Stimulated activated CD4-positive, alpha-beta T cell treated with anti-CD3 and anti-CD28 coated beads, Interleukin-1b, Interleukin-23, amount 100 ng/mL, for 48 hours (primary cell): Measurements from ENCODE around the gene SART1.

Experiments
- DNase-seq: peaks from one replicate; pipeline ENCODE4 v3.0.0-alpha.2; 2020

The SART1 gene, protein sequence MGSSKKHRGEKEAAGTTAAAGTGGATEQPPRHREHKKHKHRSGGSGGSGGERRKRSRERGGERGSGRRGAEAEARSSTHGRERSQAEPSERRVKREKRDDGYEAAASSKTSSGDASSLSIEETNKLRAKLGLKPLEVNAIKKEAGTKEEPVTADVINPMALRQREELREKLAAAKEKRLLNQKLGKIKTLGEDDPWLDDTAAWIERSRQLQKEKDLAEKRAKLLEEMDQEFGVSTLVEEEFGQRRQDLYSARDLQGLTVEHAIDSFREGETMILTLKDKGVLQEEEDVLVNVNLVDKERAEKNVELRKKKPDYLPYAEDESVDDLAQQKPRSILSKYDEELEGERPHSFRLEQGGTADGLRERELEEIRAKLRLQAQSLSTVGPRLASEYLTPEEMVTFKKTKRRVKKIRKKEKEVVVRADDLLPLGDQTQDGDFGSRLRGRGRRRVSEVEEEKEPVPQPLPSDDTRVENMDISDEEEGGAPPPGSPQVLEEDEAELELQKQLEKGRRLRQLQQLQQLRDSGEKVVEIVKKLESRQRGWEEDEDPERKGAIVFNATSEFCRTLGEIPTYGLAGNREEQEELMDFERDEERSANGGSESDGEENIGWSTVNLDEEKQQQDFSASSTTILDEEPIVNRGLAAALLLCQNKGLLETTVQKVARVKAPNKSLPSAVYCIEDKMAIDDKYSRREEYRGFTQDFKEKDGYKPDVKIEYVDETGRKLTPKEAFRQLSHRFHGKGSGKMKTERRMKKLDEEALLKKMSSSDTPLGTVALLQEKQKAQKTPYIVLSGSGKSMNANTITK

GRCh38 chr11:65961267-65962140, at the start of gene SART1:
Gene SART1 (plus strand): TSS chr11:65961734. CDS start chr11:65961781, 47 bp downstream.
- peak; percentile 98 for DNase-seq

- DNase-seq: no peak
These were observed 48.7 kb upstream of the SART1 start for GRCh38 chr11:65912845-65913244.

DNA sequence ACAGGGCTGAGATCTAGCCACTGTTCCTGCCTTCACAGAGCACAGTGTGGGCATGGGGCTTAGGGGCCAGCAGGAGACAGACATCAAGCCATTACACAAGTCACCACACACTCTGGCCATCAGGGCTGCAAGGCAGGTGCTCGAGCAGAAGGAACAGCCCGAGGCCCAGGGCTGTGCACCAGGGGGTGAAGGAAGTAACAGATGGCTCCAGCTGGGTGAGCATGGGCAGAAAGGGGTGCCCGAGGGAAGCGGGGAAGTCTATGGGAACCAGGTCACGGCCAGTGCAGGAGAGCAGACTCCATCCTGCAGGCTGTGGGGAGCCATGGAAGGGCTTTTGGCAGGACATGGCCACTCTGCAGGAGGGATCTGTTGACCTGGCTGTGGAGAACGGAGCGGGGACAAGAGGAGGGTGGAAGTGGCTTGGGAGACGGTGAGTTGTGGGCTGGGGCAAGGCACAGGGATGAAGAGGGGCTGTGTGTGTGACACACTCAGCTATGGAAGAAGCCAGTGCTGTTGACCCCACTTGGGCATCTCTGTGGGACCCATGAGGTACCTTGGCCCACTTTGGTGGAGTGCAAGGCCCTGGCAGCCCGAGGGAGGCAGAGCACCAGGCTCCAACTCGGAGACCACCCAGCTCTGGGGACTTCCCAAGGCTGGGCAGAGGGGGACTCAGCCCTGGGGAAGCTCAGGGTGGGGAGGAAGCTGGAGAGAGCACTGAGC, 46.3 kb upstream of the SART1 start:
- no peak for DNase-seq

GRCh38 chr11:65915821-65916251, 45.7 kb upstream of the SART1 start:
- DNase-seq: no peak

- no peak for DNase-seq
These were observed 45.1 kb upstream of the SART1 start for GRCh38 chr11:65916391-65916790.

DNA sequence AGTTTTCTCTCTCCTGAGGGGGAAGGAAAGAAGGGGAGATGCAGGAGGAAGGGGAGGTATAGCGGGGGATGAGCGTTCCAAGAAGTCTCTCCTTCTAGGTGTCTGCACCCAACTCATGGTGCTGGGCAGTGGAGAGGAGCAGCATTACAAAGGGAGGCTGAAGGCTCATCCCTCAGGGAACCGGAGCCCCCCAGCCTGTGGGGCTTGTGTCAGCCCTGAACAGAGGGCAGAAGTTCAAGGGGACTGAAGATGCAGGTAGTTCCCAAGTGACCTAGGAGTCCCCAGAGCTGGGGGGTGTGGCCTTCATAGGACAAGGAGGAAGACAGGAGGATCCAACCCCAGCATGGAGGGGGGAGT, 44.5 kb upstream of the SART1 start:
- DNase-seq: no peak

GRCh38 chr11:65917434-65918210, 43.9 kb upstream of the SART1 start:
- no peak for DNase-seq

- no peak for DNase-seq
These were observed 43.1 kb upstream of the SART1 start, which contains the start of gene C11orf68 for GRCh38 chr11:65918211-65919140. Gene C11orf68 (minus strand): TSS chr11:65919062. CDS start chr11:65919031, 31 bp downstream.

GRCh38 chr11:65919141-65919572, 42.4 kb upstream of the SART1 start, which contains the start of gene DRAP1:
Gene DRAP1 (plus strand): TSS chr11:65919426. CDS start chr11:65919502, 76 bp downstream.
- peak; percentile 99 for DNase-seq

DNA sequence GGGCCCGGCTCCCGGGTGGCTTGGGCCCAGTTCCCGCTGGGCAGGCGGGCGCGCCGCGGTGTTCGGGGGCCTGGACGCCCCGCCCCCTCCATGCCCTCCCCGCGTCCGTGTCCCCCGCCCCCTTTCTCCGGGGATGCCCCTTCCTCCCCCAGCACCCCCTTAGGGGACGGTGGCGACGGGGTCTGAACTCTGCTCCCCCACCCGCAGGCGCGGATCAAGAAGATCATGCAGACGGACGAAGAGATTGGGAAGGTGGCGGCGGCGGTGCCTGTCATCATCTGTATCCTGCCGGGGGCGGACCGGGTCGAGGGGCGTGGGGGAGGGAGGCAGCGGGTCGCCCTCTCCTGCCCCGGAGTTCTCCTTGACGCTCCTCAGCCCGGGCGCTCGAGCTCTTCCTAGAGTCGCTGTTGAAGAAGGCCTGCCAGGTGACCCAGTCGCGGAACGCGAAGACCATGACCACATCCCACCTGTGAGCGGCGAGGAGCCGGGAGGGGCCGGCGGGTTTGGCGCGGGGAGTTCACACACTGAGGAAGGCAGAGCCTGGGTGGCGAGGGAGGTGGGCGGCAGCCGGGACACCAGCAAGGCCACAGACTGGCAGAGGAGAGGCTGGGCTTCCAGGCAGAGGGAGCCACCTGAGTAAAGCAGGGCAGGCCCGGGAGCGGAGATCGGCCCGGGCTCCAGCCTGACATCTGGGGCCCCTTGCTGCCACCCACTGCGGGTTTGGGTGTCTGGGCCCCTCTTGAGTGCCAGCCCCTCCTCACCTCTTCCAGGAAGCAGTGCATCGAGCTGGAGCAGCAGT, 41.8 kb upstream of the SART1 start:
- DNase-seq: peak; percentile 57

GRCh38 chr11:65920372-65920802, 41.1 kb upstream of the SART1 start:
- DNase-seq: no peak

DNA sequence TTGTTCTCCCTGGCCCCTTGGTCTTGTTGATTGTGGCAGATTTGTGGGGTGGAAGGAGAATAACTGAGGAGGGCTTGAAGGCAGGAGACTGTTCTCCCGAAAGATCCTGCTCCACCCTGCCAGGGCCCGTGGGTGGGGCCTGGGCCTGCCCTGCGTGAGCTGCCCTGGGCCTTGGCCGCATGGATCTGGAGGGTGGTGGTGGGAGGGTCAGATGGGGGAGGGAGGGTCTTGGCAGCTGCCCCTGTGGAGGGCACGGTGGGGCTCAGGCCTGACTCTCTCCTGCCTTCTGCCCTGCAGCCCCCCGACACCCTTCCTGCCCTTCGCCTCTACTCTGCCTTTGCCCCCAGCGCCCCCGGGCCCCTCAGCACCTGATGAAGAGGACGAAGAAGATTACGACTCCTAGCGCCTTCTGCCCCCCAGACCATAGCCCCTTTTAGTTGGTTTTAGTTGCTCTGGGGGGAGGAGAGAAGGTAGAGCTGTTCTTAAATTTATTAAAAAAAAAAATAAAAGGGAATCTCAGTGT, 40.4 kb upstream of the SART1 start:
- DNase-seq: no peak

GRCh38 chr11:65921876-65922275, 39.7 kb upstream of the SART1 start:
- no peak for DNase-seq

GRCh38 chr11:65922565-65922964, 39.0 kb upstream of the SART1 start:
- DNase-seq: no peak

GRCh38 chr11:65925397-65925796, 36.1 kb upstream of the SART1 start:
- DNase-seq: no peak

GRCh38 chr11:65927904-65928397, 33.6 kb upstream of the SART1 start:
- peak; percentile 74 for DNase-seq

GRCh38 chr11:65928667-65929066, 32.9 kb upstream of the SART1 start:
- DNase-seq: no peak

GRCh38 chr11:65931773-65932557, 29.6 kb upstream of the SART1 start:
- DNase-seq: no peak
